ENCODE measurements around the gene VHLL.
"Not testable (repeated sequence)": the region's sequence is repeated elsewhere in the genome, so short reads cannot be mapped to it uniquely, and the experiment has no call there.

Gene VHLL

DNA sequence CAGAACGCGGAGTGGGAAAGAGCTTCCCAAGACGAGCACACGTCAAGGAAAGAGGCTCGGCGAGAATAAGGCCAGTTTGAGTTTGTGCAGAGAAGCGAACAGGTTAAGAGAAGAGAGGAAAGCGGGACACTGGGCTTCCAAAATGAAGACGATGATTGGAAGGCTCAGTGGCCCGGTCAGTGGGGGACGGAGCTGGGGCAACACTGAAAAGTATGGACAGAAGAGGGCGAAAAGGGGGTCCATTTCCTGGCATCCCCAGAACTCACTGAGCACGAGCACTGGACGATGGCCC lies 38.7 kb upstream of the VHLL start:
- no peak for TF ChIP-seq CTCF (IDR thresholded peaks at IDR 0.05; ENCODE audit: low read length, missing control alignments)
- DNase-seq (ENCODE audit: low read depth), result no peak
- peak overlapping the region; percentile 96 for H3K4me3 ChIP-seq (replicated peaks; ENCODE audit: low read depth, low read length)

GRCh38 chr1:156337052-156337887 lies 38.2 kb upstream of the VHLL start:
- no peak for TF ChIP-seq CTCF (IDR thresholded peaks at IDR 0.05; ENCODE audit: low read length, missing control alignments)
- DNase-seq (ENCODE audit: low read depth), result no peak

GRCh38 chr1:156336242-156336641 lies 37.1 kb upstream of the VHLL start:
- H3K4me3 ChIP-seq (replicated peaks; ENCODE audit: low read depth, low read length), result peak overlapping the region; percentile 96
- peak; percentile 17 for TF ChIP-seq CTCF (IDR thresholded peaks at IDR 0.05; ENCODE audit: low read length, missing control alignments)
- DNase-seq (ENCODE audit: low read depth), result no peak

More at GRCh38 chr1:156337052-156337887, 38.2 kb upstream of the VHLL start:
- H3K4me3 ChIP-seq (replicated peaks; ENCODE audit: low read depth, low read length), result peak overlapping the region; percentile 96

- H3K4me3 ChIP-seq (replicated peaks; ENCODE audit: low read depth, low read length); DNase-seq (ENCODE audit: low read depth): not testable (repeated sequence)
These were observed 24.1 kb upstream of the VHLL start for GRCh38 chr1:156323179-156323578.

- no peak for TF ChIP-seq CTCF (IDR thresholded peaks at IDR 0.05; ENCODE audit: low read length, missing control alignments)
- H3K4me3 ChIP-seq (replicated peaks; ENCODE audit: low read depth, low read length), result no peak overlapping the region
- DNase-seq (ENCODE audit: low read depth), result no peak
These were observed 21.5 kb upstream of the VHLL start for GRCh38 chr1:156320560-156320959.

DNA sequence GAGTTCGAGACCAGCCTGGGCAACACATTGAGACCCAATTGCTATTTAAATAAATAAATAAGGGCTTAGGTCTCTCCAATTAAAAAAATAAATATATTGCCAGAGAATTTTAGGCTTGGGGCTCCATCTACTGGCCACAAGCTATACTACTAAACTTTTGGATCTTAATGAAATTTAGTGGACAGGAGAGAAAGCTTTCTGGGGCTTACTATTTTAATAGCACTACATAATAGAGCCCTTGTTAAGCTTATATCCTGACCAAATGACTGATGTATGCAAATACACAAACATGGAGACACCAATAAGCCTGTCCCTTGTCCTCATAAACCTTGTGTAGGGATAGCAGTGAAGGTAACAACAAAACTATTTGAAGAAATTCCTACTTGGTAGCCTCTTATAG lies 20.6 kb upstream of the VHLL start:
- H3K4me3 ChIP-seq (replicated peaks; ENCODE audit: low read depth, low read length), result no peak overlapping the region
- peak; percentile 62 for TF ChIP-seq CTCF (IDR thresholded peaks at IDR 0.05; ENCODE audit: low read length, missing control alignments)
- peak; percentile 61 for DNase-seq (ENCODE audit: low read depth)

DNA sequence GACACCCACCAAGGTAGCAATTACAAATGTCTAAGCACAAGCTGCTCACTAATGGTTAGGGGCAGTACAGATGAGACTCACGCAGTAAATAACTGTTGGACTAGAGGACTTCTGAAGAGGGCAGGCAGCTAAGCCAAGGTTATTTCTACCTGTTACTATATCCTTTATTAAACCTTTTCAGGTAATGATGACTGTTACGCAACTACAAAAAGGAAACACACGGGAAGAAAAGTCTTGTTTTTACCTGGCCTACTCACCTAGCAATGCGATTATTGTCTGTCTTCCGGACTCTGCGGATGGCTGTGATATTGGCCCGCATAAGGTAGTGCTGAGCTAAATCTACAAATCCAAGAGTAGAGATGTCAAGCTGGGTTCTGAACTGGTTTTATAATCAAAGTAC lies 17.8 kb upstream of the VHLL start:
- DNase-seq (ENCODE audit: low read depth), result no peak
- TF ChIP-seq CTCF (IDR thresholded peaks at IDR 0.05; ENCODE audit: low read length, missing control alignments), result no peak
- H3K4me3 ChIP-seq (replicated peaks; ENCODE audit: low read depth, low read length), result no peak overlapping the region

All from fibroblast of pulmonary artery (primary cell).